NCI-H510A treated with DMSO at 0.1 percent for 48 hours (cell line): ENCODE data around the gene HOXB5.

ENCODE experiments used
- DNase-seq: peaks from one replicate; lab custom pipeline; 2025; lab: John Stamatoyannopoulos, UW

The HOXB5 gene

DNA sequence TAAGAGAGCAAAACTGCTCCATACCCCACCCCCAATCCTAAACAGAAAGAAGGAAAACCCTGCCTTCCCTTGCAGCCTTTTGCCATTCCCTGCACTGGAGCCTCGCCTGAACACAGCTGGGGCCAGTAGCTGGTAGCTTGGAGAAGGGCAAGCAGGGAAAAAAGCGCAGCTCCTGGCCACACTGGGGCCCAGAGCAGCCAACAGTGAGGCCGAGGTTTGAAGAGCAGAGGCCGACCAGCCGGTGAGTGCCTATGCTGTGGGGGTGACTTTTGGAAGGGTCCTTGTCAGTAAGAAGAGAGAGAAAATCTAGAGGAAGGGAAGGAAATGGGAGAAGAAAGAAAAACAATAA is 35.8 kb upstream of the HOXB5 start:
- no peak for DNase-seq

DNA sequence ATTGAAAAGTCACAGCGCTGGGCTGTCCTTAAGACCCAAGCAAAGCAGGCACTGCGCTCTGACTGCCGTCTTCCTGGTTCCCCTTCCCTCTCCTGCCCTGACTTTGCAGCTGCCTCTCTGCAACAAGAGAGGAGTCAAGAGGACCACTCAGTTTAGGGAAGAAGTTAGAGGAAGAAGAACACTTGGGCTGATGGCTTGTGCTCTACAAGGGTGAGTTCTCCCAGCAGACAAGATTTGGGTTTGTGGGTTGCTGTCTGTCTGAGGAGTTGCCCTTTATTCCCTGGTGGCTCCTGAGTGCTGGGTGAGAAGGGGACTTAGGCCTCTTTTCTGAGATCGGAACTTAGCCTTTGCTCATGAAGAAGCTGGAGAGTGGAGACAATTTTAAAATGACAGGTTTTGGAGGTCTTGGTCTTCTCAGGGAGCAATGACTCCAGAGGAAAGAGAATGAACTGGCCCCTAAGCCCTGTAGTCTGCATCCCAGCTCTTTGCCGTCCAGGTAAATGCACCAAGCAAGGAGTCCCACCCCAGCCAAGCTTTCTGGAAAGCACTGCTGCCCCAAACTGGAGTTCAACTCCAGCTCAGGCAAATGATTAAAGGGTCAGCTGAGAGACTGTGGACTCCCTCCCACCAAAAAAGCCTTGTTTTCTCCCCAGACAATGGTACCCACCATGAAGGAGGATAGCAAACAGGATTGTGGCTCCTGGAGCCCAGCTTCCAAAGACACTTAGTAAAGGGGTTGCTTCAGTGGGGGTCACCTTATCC is 35.3 kb upstream of the HOXB5 start:
- DNase-seq: no peak

DNA sequence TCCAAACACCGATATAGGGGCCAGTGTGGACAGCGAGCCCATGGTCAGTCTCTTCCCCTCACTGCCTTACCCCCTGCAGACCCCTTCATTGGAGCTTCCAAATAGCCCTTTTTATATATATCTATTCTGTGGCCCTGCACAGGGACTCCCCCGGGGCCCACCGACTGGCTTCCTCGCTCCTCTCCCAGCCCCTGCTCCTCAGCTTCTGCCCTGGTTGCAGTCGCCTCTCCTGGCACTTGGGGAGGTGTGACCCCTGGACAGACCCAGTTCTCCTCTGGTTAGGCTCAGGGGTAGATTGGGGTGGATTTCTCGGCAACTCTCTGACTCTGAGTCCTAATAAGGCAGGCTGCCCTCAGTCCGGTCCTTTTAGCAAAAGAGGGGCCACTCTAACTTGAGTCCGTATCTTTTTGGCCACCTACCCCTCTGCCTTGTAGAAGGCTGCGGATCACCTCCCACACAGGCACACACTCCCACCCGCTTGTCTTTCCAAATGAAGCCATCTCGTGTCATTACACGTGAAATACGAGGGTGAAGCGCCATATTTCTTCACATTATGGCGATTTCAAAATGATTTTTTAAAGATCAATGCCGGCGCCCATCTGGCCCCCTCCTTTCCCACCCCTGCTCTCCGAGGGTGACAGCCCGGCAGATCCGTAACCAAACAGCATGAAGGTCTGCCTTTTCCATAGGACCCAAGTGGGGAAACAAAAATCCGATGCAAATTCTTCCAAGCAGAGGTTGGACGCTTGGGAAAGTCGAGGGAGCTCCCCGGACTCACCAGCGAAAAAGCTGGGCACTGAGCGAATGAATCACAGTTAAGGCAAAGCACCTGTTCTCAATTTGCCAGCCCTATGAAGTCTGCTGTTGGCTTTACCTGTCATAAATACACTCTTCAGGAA is 34.3 kb upstream of the HOXB5 start:
- no peak for DNase-seq

DNA sequence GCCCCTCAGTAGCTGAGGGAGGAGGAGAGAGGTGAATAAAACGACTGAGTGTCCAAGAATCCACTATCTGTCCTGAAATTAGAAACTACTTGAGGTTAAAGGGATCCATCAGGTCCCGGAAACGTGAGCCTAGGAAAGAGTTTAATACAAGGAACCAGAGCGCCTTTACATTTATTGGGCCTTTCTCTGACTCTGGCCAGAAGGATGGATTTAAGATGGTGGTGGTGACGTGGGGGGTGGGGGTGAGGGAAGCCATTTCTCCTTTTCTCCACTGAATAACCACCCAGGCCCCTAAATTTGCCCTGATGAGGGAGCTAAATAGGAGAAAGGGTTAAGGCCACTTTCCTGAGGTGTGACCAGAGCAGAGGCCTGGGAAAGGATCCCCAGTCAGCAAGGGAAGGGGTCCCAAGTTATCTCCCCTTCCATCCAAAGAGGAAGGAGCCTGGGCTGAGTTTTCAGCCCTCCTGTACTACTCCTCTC is 33.6 kb upstream of the HOXB5 start:
- no peak for DNase-seq

DNA sequence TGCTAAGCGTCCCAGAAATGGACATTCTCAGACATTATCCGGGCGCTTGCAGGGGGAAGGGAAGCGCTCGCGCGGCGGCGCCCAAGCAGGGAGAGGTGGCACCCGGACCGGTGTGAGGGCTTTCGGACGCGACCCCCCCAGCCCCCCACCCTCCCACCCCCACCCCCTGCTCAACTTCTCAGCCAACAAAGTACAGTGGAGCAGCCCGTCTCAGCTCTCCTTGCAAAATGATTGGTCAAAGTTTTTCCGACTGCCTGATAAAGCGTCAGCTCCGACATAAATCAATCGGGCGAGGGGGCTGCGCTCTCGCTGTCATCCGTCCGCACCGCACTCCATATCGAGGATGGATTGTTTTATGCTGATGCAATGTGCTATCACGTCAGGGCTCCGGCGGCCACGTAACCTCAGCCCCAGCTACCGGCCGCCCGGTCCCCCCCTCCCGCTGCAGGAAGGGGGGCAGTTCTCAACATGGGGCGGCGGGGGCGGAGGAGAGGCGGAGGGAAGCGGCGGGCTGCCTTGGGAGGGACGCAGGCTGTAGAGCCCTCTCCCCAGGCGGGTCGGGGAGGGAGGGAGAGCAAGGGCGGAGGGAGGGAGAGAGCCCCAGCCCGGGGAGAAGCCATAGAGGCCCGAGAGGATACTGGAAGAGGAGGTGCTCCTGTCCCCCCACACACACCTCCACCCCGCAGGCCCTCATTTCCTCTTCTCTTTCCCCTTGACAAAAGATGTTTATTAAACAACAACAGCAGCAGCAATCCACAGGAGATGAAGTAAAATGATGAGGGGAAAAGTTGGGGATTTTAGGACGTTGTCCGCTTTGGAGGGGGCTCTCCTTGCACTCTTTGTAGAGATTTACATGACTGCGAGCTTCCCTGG is 32.9 kb upstream of the HOXB5 start, which contains the start of gene HOXB9:
Gene HOXB9 (minus strand): TSS at position 114 of the 873 bp plus-strand sequence. CDS start 89 bp downstream, at position 25.
- no peak for DNase-seq

DNA sequence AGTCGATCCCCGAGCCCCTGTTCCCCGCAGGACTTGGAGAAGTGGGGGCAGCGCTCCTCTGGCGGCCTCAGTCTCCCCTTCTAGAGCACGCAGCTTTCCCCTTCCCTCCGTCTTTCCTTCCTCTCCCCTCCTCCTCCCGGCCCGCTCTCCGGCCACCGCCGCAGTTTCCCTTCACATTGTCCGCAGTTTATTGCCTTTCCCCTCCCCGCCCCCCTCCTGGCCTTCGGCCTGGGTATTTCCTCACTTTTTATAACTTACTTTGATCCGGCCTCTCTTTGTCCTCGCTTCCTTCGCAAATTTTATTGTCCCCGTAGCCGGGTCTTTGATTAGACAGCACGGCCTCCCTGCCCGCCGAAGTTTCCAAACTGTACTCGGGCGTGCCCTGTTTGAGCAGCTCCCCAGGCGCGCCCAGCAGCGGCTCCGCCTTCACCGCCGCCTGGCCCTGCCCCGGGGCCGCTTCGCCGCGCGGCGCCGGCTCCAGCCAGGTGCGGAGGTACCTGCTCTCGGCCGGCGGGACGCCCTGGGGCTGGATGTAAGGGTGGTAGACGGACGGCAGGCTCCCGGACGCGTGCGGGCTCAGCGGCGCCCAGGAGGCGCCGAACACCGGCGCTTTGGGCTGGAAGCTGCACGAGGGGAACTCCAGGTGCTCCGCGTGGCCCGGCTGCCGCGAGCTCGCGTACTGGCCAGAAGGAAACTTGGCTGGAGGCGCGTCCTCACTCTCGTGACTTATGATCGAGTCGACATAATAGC is 32.1 kb upstream of the HOXB5 start:
- DNase-seq: no peak

DNA sequence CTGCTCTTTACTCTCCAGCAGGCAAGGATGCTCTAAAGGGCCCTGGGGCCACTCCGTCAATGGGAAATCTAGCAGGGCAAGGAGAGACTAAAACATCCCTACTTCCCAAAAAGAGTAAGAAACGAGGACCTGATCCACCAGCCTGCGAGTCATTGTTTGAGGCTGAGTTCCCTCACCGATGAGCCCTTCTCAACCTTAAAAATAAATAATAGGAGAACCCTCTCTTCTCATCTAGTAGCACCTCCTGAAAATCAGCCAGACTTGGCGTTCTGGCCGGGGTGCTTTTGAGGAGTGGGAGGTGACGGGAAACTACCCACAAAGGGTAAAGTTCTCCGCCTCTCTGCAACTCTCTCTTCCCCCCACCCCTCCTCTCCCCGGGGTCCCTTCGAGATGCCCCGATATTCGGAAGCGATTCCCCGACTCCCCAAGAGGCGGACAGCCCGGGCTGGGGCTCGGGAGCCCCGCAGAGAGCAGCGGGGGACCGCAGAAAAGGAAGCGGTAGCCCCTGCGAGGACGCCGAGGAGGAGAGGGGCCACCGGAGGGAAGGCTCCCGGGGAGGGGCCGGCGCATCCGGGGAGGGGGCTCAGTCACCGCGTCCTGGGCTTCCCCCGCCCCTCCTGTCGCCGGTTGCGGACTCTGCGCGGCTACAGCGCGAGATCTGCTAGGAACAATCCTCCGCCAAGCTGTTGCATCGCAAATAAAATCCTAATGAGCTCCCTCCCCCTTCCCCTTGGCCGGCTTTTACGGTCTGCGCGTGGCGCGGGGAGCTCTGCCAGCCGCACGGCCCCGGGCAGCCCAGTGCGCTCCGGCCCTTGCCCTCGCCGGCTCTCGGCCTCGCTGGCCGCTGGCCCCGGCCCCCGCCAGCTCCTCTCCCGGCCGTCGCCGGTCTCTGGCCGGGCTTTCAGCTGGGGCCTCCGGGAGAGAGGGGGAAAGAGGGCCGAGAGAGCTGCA is 31.2 kb upstream of the HOXB5 start:
- no peak for DNase-seq

DNA sequence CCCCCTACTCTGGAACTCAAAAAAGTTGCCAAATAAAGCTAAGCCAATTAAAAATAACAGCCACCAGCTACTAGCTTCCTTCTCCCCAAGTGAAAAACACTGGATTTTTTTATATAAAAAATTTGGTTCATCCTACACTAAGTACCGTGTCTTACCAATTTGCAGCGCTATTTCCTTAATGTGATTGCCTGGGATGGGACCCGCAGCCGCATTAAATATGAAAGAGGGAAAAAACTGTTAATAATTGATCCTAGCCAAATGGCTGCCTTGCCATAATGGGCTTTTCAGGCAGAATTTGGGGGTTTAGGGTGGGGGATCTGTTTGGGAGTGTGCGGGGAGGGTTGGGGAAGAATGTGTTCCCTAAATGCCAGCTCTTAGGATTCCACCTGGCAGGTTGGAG is 30.5 kb upstream of the HOXB5 start:
- DNase-seq: no peak

DNA sequence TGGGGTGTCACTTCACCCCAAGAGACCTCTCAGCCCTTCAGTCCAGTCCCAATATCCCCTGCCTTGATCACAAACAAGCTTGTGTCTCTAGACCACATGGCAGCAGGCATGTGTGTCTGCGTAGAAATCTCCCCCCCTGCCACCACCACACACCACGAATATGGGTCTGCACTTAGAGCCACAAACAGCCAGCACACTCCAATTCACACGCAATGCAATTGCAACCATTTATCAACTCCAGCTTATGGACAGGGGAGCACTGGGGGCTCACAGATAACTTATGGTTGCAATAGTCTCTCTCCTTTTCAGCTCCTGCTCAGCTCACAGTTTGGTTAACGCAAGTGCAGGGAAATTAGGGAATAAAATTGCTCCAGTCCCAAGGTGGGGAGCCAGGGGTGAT is 30.0 kb upstream of the HOXB5 start:
- DNase-seq: no peak

DNA sequence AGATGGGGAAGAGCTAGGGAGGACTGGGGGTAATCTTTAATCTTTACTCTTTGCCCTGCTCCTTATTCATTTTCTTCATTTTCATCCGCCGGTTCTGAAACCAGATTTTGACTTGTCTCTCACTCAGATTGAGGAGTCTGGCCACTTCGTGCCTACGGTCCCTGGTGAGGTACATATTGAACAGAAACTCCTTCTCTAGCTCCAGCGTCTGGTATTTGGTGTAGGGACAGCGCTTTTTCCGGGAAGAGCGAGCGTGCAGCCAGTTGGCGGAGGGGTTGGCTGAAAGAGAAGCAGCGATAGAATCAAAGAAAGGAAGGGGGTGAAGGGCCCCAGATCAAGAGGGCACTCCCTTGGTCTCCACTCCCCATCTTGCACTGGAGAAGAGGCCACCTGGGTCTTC is 29.3 kb upstream of the HOXB5 start:
- DNase-seq: no peak

DNA sequence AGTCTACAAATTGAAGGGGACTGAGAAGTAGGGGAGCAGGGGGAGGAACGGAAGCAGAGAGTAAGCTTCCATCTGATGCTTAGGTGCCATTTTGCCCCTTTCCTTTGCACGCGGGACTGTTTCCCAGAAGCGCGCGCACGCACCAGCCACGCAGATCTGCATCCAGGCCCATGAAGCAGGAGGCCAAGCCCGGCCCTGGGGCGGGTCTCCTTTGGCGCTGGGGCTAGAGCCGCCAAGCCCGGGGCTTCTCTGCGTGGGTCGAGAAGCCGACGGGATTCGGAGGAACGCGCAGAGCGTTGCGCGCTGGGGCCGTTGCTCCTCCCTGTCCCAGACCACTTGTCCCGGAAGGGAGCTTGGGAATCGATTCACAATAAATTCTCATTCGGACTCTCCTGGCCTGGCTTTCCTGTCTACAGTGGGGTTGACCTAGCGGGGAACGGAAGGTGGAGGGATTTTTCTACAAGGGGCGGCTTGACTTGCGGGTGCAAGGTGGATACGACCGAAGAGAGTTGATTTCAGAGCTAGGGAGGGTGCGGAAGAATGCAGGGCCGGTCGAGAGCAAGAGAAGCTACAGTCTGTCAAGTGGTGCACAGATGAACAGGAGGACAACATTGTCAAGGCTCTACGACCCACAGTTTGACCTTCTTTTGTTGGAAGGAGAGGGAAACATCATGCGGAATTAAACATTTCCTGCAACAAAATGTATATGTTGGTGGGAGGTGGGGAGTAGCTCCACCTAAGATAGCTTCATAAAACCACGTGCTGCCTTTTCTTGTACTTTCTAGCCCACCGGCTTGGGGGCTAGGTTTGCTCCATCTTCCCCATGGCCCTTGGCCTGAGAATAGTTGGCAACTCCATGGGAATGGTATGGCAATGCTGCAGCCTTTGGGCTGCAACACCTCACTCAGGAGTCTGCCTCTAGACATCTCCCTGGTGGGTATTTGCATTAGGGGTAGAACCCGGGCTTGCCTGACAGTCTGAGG is 28.1 kb upstream of the HOXB5 start:
- no peak for DNase-seq

DNA sequence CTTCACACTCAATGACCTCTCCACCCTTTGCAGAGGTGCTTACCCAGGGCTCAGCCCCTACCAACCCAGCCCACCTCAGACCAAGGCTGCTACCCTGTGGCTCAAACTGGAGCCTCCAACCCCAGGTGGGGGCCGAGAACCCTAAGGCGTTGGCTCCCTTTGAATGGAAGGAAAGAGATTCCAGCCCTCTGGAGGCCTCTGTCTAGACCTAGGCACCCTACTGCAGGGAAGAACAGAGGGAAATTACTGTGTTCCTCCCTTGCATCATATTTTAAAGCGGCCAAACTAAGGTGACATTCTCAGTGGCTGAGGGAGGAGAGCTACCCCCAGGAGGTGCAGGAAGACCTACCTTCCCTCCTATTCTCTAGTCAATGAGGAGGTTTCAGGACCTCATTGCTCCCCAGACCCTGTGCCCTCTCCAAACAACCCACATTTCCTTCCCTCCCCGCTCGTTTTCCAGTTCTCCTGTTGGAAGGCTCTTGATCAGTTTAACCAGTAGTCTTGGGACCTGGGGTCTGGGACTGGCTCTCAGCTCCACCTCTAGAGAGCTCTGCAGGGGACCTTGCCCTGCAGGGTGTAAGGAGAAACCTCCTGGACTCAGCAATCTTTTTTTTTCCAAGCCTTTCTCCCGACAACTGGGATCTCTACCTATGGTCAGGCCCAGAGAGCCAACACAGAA is 27.0 kb upstream of the HOXB5 start:
- no peak for DNase-seq

DNA sequence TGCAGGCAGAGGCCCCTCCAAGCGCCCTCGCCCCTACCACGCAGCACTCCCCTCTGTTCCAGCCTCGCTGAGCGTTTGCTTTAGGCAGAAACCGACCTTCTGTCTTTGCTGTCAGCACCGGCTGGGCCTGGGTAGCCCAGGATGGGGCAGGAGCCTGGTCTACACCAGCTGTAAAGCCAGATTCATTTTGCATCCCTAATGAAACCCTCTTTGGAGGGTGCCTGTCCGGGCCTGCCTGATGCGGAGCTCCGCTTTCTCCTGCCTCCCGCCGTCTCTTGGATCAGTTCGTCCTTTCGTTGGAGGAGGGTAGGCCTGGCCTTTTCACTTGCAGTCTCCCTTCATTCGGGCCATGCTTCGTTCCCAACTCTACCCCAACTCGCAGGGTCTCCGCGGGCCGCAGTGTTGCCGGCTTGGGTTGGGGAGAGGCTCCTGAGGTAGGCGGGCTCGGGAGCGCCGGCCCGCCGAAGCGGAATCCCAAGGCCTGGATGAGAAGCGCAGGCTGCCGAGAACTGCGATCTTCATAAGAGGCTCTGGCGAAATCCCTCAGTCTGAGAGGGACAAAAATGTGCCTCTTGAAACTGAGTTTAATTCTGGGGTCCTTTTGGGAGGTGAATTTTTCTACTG is 26.4 kb upstream of the HOXB5 start:
- DNase-seq: no peak

DNA sequence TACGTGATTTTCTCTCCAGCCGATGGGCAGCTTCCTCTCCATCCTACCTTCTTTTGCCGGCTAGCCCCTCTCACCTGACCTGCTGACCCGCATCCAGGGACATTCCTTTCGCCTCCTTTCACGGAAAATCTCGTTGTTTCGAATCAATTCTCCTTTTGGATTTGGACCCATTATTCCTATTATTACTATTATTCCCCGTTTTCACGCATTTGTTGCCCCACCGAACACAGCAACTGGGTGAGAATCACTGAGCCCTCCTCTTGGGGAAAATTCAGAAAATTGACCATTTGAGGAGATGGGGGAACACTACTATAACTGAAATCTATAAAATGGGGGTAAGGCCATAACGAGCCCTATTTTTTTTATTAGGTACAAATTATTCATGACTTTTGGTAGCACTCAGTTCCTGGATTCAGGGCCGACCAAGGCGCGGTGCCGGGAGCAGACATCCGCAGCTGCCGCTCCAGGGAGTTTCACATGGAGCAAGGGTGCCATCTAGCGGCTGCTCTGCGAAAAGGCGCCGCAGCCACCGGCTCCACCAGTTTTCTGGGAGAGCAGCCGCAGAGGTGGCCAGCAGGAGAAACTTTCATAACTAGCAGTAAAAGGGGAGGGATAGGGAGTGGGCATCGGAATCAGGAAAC is 24.8 kb upstream of the HOXB5 start:
- DNase-seq: peak; percentile 98

DNA sequence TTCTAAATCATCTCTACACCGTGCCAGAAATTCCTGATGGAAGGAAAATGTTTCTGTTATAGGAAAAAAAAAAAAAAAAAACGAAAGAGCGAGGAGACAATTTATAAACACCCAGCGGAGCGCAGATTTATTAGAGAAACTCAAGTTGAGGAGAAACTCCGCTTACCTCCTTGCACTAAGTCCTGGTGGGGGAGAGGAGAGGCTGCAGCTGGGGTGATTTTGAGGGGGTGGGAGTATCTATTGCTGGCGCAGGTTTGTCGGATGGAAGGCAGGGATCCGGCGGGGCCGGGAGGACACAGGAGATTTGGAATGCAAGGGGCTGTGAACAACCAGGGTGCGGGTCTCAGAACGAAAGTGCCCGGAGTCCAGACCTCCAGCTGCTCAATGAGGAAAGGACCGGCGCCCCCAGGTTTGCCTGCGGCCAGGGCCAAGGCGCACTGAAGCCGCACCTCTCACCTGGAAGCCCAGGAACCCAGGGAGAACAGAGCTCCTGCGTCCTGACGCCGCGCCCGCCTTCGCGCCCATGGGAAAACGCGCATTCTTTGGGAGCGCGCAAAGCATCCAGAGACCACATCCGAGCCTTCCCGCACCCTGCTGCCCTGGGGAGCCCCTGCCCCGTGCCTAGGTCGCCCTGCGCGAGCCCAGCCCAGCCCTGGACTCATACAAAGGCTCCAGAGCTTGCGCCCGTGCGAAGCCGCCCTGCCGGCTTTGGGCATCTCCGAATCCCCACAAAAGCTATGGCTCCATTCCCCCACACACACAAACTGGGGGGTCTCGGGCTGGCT is 24.1 kb upstream of the HOXB5 start:
- DNase-seq: no peak

DNA sequence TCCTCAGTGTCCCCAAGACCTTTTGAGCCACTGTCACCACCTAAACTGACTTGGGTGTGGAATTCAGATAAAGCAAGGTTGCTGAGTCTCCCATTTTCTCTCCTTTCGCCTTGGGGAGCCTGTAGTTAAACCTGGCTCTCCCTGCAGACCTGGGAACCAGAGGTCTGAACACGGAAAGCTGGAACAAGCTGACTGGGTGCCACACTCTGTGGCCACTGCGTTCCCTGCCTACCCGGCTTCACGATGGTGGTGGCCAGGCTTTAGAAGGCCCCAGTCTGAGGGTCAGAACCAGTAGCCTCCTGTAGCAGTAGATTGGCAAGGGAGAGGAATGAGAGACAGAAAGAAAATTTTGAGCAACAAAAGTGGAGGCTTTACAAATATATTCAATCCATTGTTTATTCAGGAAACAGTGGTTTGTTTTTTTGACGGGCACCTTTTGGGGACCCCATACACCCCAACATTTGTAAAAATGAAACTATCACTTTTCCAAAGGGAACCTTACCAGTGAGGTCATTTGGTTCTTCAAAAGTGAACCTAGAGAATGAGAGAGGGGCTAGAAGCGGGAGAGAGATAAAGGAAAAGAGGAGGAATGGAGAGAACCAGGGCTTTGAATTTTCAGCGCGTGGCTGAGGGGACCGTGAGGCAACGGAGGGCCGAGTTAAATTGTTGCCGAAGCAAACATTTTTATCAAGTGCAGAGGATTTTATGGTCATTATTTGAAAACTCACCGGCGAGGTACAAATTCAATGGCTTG is 23.3 kb upstream of the HOXB5 start:
- DNase-seq: no peak
